Endothelial cell of umbilical vein (primary cell): Measurements from ENCODE around the gene CERS3. TPM values are rescaled to one million over a fixed set of nuclear protein-coding genes. Genes with fewer than 3 reads are reported as not detected.

Experiments used
- BruUV-seq: library from RNA; stranded (reverse); fragments of 400-500 nt; replicated peaks from 2 replicates; lab custom pipeline; 2021; lab: Mats Ljungman, UMichigan
- CTCF ChIA-PET: fragments of 300-600, 350-600 bp; sonication (Branson Sonifier 250); formaldehyde crosslinking; loops from one replicate; lab custom pipeline; 2021; ENCODE audit warnings: antibody characterized with exemption, inconsistent platforms; lab: Charles Lee
- POLR2A ChIA-PET: fragments of 300-600, 350-600 bp; sonication (Branson Sonifier 250); formaldehyde crosslinking; loops from one replicate; lab custom pipeline; 2021; ENCODE audit warnings: antibody characterized with exemption, inconsistent platforms; lab: Charles Lee
- DNase-seq: peaks from one replicate; pipeline ENCODE4 v3.0.0-alpha.2; 2011; ENCODE audit warnings: low read depth, low spot score
- FAIRE-seq: peaks from 2 replicates; lab custom pipeline; 2011; peaks lifted over from hg19 to GRCh38; lab: Jason Lieb, UNC
- H2AFZ ChIP-seq: 2 replicates; pipeline ENCODE4 v1.6.0; 2012; ENCODE audit warnings: low read depth, low read length, control low read depth, inconsistent platforms
- H3K27ac ChIP-seq: 2 replicates; pipeline ENCODE4 v1.5.1; 2011; ENCODE audit warnings: low read depth, mild to moderate bottlenecking, control low read depth, low read length, moderate library complexity; ENCODE audit not compliant: insufficient read depth
- H3K27me3 ChIP-seq, 2 experiments: 2 replicates each; pipeline versions ENCODE4 v1.6.0 to v1.6.1; 2011; ENCODE audit warnings: low read length in 2 of 2, mixed read lengths in 1 of 2; ENCODE audit not compliant: control insufficient read depth in 2 of 2, insufficient read depth in 2 of 2
- H3K36me3 ChIP-seq, 2 experiments: 2 replicates in 1 of 2; 3 replicates in 1 of 2; pipeline ENCODE4 v1.5.1; 2011; ENCODE audit warnings: low read length in 2 of 2, mild to moderate bottlenecking in 1 of 2, moderate library complexity in 1 of 2; ENCODE audit not compliant: control insufficient read depth in 2 of 2, insufficient read depth in 2 of 2; ENCODE audit errors: extremely low read depth in 1 of 2
- H3K4me1 ChIP-seq: 3 replicates; pipeline ENCODE4 v1.5.1; 2011; ENCODE audit warnings: mild to moderate bottlenecking, low read length; ENCODE audit not compliant: control insufficient read depth, insufficient read depth; ENCODE audit errors: extremely low read depth
- H3K4me2 ChIP-seq: 2 replicates; pipeline ENCODE4 v1.6.1; 2011; ENCODE audit warnings: low read length, control low read depth, mixed read lengths; ENCODE audit not compliant: insufficient read depth
- H3K4me3 ChIP-seq, 3 experiments: fragments of 200-600 bp in 1 of 3; sonication (generic), shearing (Covaris generic) in 1 of 3; replicated peaks in 1 of 3; 2 replicates each; pipeline ENCODE4 v1.5.1; 2011 to 2016; ENCODE audit warnings: control low read depth in 3 of 3, low read length in 3 of 3, mild to moderate bottlenecking in 2 of 3, inconsistent platforms in 1 of 3, low read depth in 1 of 3, moderate library complexity in 1 of 3; ENCODE audit not compliant: insufficient read depth in 1 of 3
- H3K79me2 ChIP-seq: 2 replicates; pipeline ENCODE4 v1.6.0; 2012; ENCODE audit warnings: low read length, inconsistent platforms; ENCODE audit not compliant: control insufficient read depth, insufficient read depth
- H3K9ac ChIP-seq: replicated peaks from 2 replicates; pipeline ENCODE3; 2011; ENCODE audit warnings: low read length, control low read depth; ENCODE audit not compliant: insufficient read depth; ENCODE audit errors: extremely low read depth
- H3K9me1 ChIP-seq: replicated peaks from 3 replicates; pipeline ENCODE4 v1.6.0; 2011; ENCODE audit warnings: mild to moderate bottlenecking, low read length; ENCODE audit not compliant: control insufficient read depth, insufficient read depth; ENCODE audit errors: extremely low read depth
- H3K9me3 ChIP-seq: replicated peaks from 2 replicates; pipeline ENCODE4 v1.5.1; 2012; ENCODE audit warnings: low read length, inconsistent platforms; ENCODE audit not compliant: control insufficient read depth, insufficient read depth
- H4K20me1 ChIP-seq: replicated peaks from 2 replicates; pipeline ENCODE3; 2011; ENCODE audit warnings: mild to moderate bottlenecking, low read length; ENCODE audit not compliant: control insufficient read depth, insufficient read depth; ENCODE audit errors: extremely low read depth
- EZH2 ChIP-seq: IDR thresholded peaks from 2 replicates; pipeline ENCODE4 v1.6.1; 2012; ENCODE audit warnings: borderline replicate concordance, low read depth, mild to moderate bottlenecking, moderate library complexity, low read length, inconsistent platforms; ENCODE audit not compliant: severe bottlenecking
- GATA2 ChIP-seq: IDR thresholded peaks from 2 replicates; pipeline ENCODE4 v1.7.0; 2011; ENCODE audit warnings: low read depth, mild to moderate bottlenecking, moderate library complexity, mixed read lengths, low read length; ENCODE audit not compliant: insufficient read length, insufficient read depth
- MAX ChIP-seq: IDR thresholded peaks from 2 replicates; pipeline ENCODE4 v1.6.1; 2011; ENCODE audit not compliant: insufficient read depth, insufficient read length
- MYC ChIP-seq: IDR thresholded peaks from one replicate; pipeline ENCODE4 v1.6.1; 2011; ENCODE audit warnings: mild to moderate bottlenecking, low read depth, low read length
- POLR2A ChIP-seq: IDR thresholded peaks from 2 replicates; pipeline ENCODE4 v1.6.1; 2012; ENCODE audit warnings: low read depth, mild to moderate bottlenecking, control low read depth, low read length
- POLR2AphosphoS5 ChIP-seq: IDR thresholded peaks from 2 replicates; pipeline ENCODE4 v1.6.1; 2012; ENCODE audit warnings: low read depth, mild to moderate bottlenecking, control low read depth, low read length, moderate library complexity; ENCODE audit not compliant: insufficient read depth
- dilution Hi-C: fragments of 300-500 bp; cut with MboI; formaldehyde crosslinking; loops from one replicate; pipeline ENCODE4 v1.15.0; 2019; ENCODE audit warnings: low sequenced_read_pairs; ENCODE audit not compliant: extremely low pct_ligation_motif_present
- intact Hi-C: fragments of 100-400 bp; cut with micrococcal nuclease; formaldehyde crosslinking; loops from one replicate; pipeline ENCODE4 v1.10.0; 2022
- polyA plus RNA-seq, 4 experiments: library from polyadenylated mRNA; depleted of rRNA in 3 of 4; stranded (reverse) in 3 of 4; unstranded in 1 of 4; fragments of >200 nt; gene quantifications; 2 replicates each; pipeline versions ENCODE4 v1.2.1 to v1.2.3, GENCODE V29; 2011 to 2012; ENCODE audit warnings: missing spikeins in 1 of 4
- total RNA-seq: library from RNA; stranded (reverse); gene quantifications from 2 replicates; pipeline ENCODE4 v1.2.3, GENCODE V29; 2021

CERS3 gene
- total and polyA plus RNA-seq, 2 donors (not counting 3 experiments of a cell fraction or from before 2014, with no cell fraction given), result not detected

GRCh38 chr15:100434561-100434960 is 94.2 kb downstream of the CERS3 start:
- H3K4me3 ChIP-seq, result no peak overlapping the region
- no peak overlapping the region for H3K9ac ChIP-seq
- H3K27me3 ChIP-seq, result no peaks in the 10 kb centered on the region
- no peak overlapping the region for H3K4me2 ChIP-seq
- no peaks in the 10 kb centered on the region for H3K9me1 ChIP-seq
- FAIRE-seq, result no peak
- intact Hi-C loops (no loop called here), dilution Hi-C loops (no loop called here)
- H3K27ac ChIP-seq, result no peak overlapping the region
- ChIA-PET POLR2A (no interaction called here), CTCF (no interaction called here)
- H3K4me1 ChIP-seq, result no peaks in the 10 kb centered on the region
- DNase-seq, result no peak
- H3K36me3 ChIP-seq, result no peaks in the 10 kb centered on the region
- TF ChIP-seq MAX, result no peak
- TF ChIP-seq MYC, result no peak
- TF ChIP-seq POLR2A, result no peak
- H3K79me2 ChIP-seq, result no peaks in the 10 kb centered on the region
- H4K20me1 ChIP-seq, result no peaks in the 10 kb centered on the region
- peaks cover 3% of the 10 kb centered on the region for H3K9me3 ChIP-seq
- no peak overlapping the region for H2AFZ ChIP-seq
- BruUV-seq, result no TSS peak

GRCh38 chr15:100434038-100434437 is 94.7 kb downstream of the CERS3 start:
- Histone ChIP-seq H3K9me3 (peaks cover 3% of the 10 kb centered on the region), H3K4me3 (no peak overlapping the region), H3K9ac (no peak overlapping the region), H3K27ac (no peak overlapping the region), H4K20me1 (no peaks in the 10 kb centered on the region), H3K4me1 (no peaks in the 10 kb centered on the region), H3K36me3 (no peaks in the 10 kb centered on the region), H3K4me2 (no peak overlapping the region), H3K79me2 (no peaks in the 10 kb centered on the region), H2AFZ (no peak overlapping the region), H3K27me3 (no peaks in the 10 kb centered on the region), H3K9me1 (no peaks in the 10 kb centered on the region)
- no peak for DNase-seq
- intact Hi-C loops (no loop called here), dilution Hi-C loops (no loop called here)
- ChIA-PET POLR2A (no interaction called here), CTCF (no interaction called here)
- no peak for FAIRE-seq
- no TSS peak for BruUV-seq
- TF ChIP-seq POLR2AphosphoS5, result no peak
- TF ChIP-seq MAX, result no peak
- TF ChIP-seq POLR2A, result no peak
- no peak for TF ChIP-seq GATA2
- TF ChIP-seq EZH2, result no peak
